Pulmonary artery endothelial cell (primary cell): Measurements from ENCODE around the gene PRR18. TPM values are rescaled to one million over a fixed set of nuclear protein-coding genes. Genes with fewer than 3 reads are reported as not detected.

Source experiments
- DNase-seq: peaks from one replicate; pipeline ENCODE4 v3.0.0-alpha.2; 2011; ENCODE audit warnings: low read depth, low spot score
- total RNA-seq: library from RNA; depleted of rRNA; stranded (reverse); fragments of >200 nt; gene quantifications from 2 replicates; pipeline ENCODE4 v1.2.3, GENCODE V29; 2014

Gene PRR18
- total RNA-seq, 1 donor from 2014 or later: not detected

GRCh38 chr6:166306378-166307081, 1.7 kb downstream of the PRR18 start:
- no peak for DNase-seq

GRCh38 chr6:166305562-166306117, 2.6 kb downstream of the PRR18 start:
- DNase-seq: no peak

- DNase-seq: no peak
Measured at GRCh38 chr6:166304106-166304505, 4.1 kb downstream of the PRR18 start.

GRCh38 chr6:166301611-166302529, 6.3 kb downstream of the PRR18 start:
- DNase-seq: no peak

- no peak for DNase-seq
Measured at GRCh38 chr6:166300357-166300987, 7.7 kb downstream of the PRR18 start.

- DNase-seq: no peak
Measured at GRCh38 chr6:166297606-166298005, 10.6 kb downstream of the PRR18 start.

GRCh38 chr6:166296035-166296883, 11.9 kb downstream of the PRR18 start:
- no peak for DNase-seq

GRCh38 chr6:166293731-166294584, 14.2 kb downstream of the PRR18 start:
- DNase-seq: no peak

- DNase-seq: no peak
Measured at GRCh38 chr6:166289207-166290060, 18.8 kb downstream of the PRR18 start.

- DNase-seq: no peak
Measured at GRCh38 chr6:166286839-166287271, 21.3 kb downstream of the PRR18 start.

GRCh38 chr6:166285233-166285632, 23.0 kb downstream of the PRR18 start:
- no peak for DNase-seq

- no peak for DNase-seq
Measured at GRCh38 chr6:166284640-166285039, 23.6 kb downstream of the PRR18 start.

- no peak for DNase-seq
Measured at GRCh38 chr6:166282394-166283032, 25.7 kb downstream of the PRR18 start.

- DNase-seq: no peak
Measured at GRCh38 chr6:166281104-166281503, 27.1 kb downstream of the PRR18 start.

- no peak for DNase-seq
Measured at GRCh38 chr6:166279393-166279679, 28.9 kb downstream of the PRR18 start.

- DNase-seq: no peak
Measured at GRCh38 chr6:166278579-166279392, 29.4 kb downstream of the PRR18 start.

GRCh38 chr6:166277892-166278578, 30.2 kb downstream of the PRR18 start:
- no peak for DNase-seq
